ENCODE measurements around the gene CLK4. TPM values are rescaled to one million over a fixed set of nuclear protein-coding genes. Genes with fewer than 3 reads are reported as not detected.

Gene CLK4
- total RNA-seq, 1 experiment from 2014 or later, result 9.8 TPM

DNA sequence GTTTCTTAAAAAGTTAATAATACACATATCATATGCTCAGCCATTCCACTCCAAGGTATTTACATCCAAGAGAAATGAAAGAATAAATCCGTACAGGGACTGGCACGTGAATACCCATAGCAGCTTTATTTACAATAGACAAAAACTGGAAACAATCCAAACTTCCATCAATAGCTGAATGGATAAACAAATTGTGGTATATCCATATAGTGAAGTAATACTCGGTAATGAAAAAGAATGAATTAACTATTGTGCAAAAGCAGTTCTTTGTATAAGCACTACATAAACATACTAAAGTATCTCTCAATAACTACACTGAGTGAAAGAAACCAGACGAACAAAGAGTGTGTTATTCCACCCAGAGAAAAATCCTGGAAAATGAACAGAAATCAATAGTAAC, 54.2 kb downstream of the CLK4 start:
- Histone ChIP-seq H3K9ac (ENCODE audit: low read length) (no peak overlapping the region), H3K9me3 (ENCODE audit: control insufficient read depth in 1 of 2, insufficient read depth in 1 of 2, low read depth in 1 of 2, low read length in 2 of 2) (no peaks in the 10 kb centered on the region), H3K4me3 (replicated peaks in 1 of 2; ENCODE audit: low read depth in 1 of 2, low read length in 2 of 2) (no peak overlapping the region), H3K27ac (ENCODE audit: low read depth, low read length) (no peak overlapping the region), H3K27me3 (ENCODE audit: insufficient read depth, low read length) (peaks cover 3% of the 10 kb centered on the region; the same call in 1 of the 2 replicates), H3K9me2 (ENCODE audit: insufficient read depth) (no peaks in the 10 kb centered on the region), H3K79me2 (ENCODE audit: insufficient read depth, low read length) (no peaks in the 10 kb centered on the region), H3K4me2 (ENCODE audit: low read length) (no peak overlapping the region), H3K4me1 (ENCODE audit: control insufficient read depth in 1 of 2, insufficient read depth in 2 of 2, low read length in 2 of 2) (no peaks in the 10 kb centered on the region), H4K20me1 (ENCODE audit: insufficient read depth) (no peaks in the 10 kb centered on the region), H3K36me3 (ENCODE audit: control insufficient read depth in 1 of 2, insufficient read depth in 2 of 2, low read length in 2 of 2) (no peaks in the 10 kb centered on the region), H2AFZ (ENCODE audit: low read depth, low read length, poor library complexity, severe bottlenecking) (no peak overlapping the region)
- ChIA-PET RAD21 (ENCODE audit: low non-redundant PET in 1 of 2, low total read pairs in 2 of 2, uncharacterized antibody in 2 of 2, unreplicated experiment in 2 of 2) (no interaction called here), CTCF (no interaction called here), POLR2A (no interaction called here)
- TF ChIP-seq EZH2phosphoT487 (IDR thresholded peaks at IDR 0.05; ENCODE audit: borderline replicate concordance), result no peak
- no peak for TF ChIP-seq ZBTB33 (IDR thresholded peaks at IDR 0.05; ENCODE audit: extremely low read depth, insufficient replicate concordance, low read length)
- no peak for TF ChIP-seq FOSL1 (IDR thresholded peaks at IDR 0.05; ENCODE audit: low read depth)
- no peak for TF ChIP-seq SP1 (IDR thresholded peaks at IDR 0.05; ENCODE audit: low read depth)
- no peak for TF ChIP-seq CTCF (IDR thresholded peaks at IDR 0.05 in 2 of 3, conservative IDR thresholded peaks at IDR 0.05 in 1 of 3; ENCODE audit: borderline replicate concordance in 1 of 3, insufficient read depth in 1 of 3, low read depth in 2 of 3, low read length in 2 of 3)
- TF ChIP-seq SRF (IDR thresholded peaks at IDR 0.05; ENCODE audit: low read depth), result no peak
- TF ChIP-seq YY1 (IDR thresholded peaks at IDR 0.05; ENCODE audit: extremely low read depth, insufficient replicate concordance, low read depth, low read length), result no peak
- intact Hi-C loops (cut with micrococcal nuclease), result no loop called here
- ATAC-seq (no peak), DNase-seq (ENCODE audit: low read depth, low spot score) (no peak)
- BruUV-seq (replicated peaks), result no TSS peak
